Smooth muscle cell (in vitro differentiated cells): ENCODE measurements around the gene UBE2H. TPM values are rescaled to one million over a fixed set of nuclear protein-coding genes. Genes with fewer than 3 reads are reported as not detected.

Experiments
- DNase-seq: peaks from one replicate; lab custom pipeline; 2025; ENCODE audit not compliant: unreplicated experiment; lab: John Stamatoyannopoulos, UW
- H2AFZ ChIP-seq: fragments of 200-600 bp; sonication (generic); 2 replicates; pipeline ENCODE4 v1.6.0; 2016; ENCODE audit warnings: antibody characterized with exemption, low read depth, mild to moderate bottlenecking
- H3F3A ChIP-seq: fragments of 200-600 bp; sonication (generic); 2 replicates; pipeline ENCODE4 v1.6.0; 2017; ENCODE audit warnings: antibody characterized with exemption, low read depth
- H3K27ac ChIP-seq: fragments of 200-600 bp; sonication (generic); 2 replicates; pipeline ENCODE4 v1.5.1; 2016; ENCODE audit warnings: low read depth, mild to moderate bottlenecking
- H3K27me3 ChIP-seq: fragments of 200-600 bp; sonication (generic); 2 replicates; pipeline ENCODE4 v1.6.1; 2016; ENCODE audit warnings: low read depth, mild to moderate bottlenecking
- H3K36me3 ChIP-seq: fragments of 200-600 bp; sonication (generic); 2 replicates; pipeline ENCODE4 v1.5.1; 2016; ENCODE audit warnings: low read depth
- H3K4me1 ChIP-seq: fragments of 200-600 bp; sonication (generic); 2 replicates; pipeline ENCODE4 v1.5.1; 2016; ENCODE audit warnings: low read depth
- H3K4me2 ChIP-seq: fragments of 200-600 bp; sonication (generic); 2 replicates; pipeline ENCODE4 v1.6.0; 2016; ENCODE audit warnings: mild to moderate bottlenecking
- H3K4me3 ChIP-seq: fragments of 200-600 bp; sonication (generic); 2 replicates; pipeline ENCODE4 v1.5.1; 2016; ENCODE audit warnings: mild to moderate bottlenecking
- H3K79me2 ChIP-seq: fragments of 200-600 bp; sonication (generic); 2 replicates; pipeline ENCODE4 v1.6.0; 2016; ENCODE audit warnings: low read depth, mild to moderate bottlenecking
- H3K9ac ChIP-seq: fragments of 200-600 bp; sonication (generic); 2 replicates; pipeline ENCODE4 v1.6.0; 2016; ENCODE audit warnings: low read depth
- H3K9me3 ChIP-seq: fragments of 200-600 bp; sonication (generic); replicated peaks from 2 replicates; pipeline ENCODE4 v1.5.1; 2016; ENCODE audit warnings: low read depth
- H4K20me1 ChIP-seq: fragments of 200-600 bp; sonication (generic); 2 replicates; pipeline ENCODE4 v1.6.0; 2016; ENCODE audit warnings: low read depth
- CTCF ChIP-seq: fragments of 200-600 bp; sonication (generic); IDR thresholded peaks from 2 replicates; pipeline ENCODE4 v1.5.1; 2017; ENCODE audit warnings: borderline replicate concordance, mild to moderate bottlenecking, antibody characterized with exemption; ENCODE audit not compliant: insufficient read depth, poor library complexity, severe bottlenecking
- WGBS: methylation state at CpG from one replicate; pipeline ENCODE4 v1.1.7; 2016; ENCODE audit warnings: low lambda C conversion rate; 5-methylcytosine and 5-hydroxymethylcytosine counted together
- polyA plus RNA-seq: library from polyadenylated mRNA; unstranded; fragments of >200 nt; fragmentation: Nextera tagmentation; extraction: Ambion mirVana; gene quantifications from 2 replicates; pipeline ENCODE4 v1.2.1, GENCODE V29; 2016
- total RNA-seq: library from RNA; depleted of rRNA; stranded (reverse); fragments of >200 nt; gene quantifications from 2 replicates; pipeline ENCODE4 v1.2.3, GENCODE V29; 2014

UBE2H gene
- total and polyA plus RNA-seq, 2 experiments from 2014 or later: 66.1 to 94.5 TPM

DNA sequence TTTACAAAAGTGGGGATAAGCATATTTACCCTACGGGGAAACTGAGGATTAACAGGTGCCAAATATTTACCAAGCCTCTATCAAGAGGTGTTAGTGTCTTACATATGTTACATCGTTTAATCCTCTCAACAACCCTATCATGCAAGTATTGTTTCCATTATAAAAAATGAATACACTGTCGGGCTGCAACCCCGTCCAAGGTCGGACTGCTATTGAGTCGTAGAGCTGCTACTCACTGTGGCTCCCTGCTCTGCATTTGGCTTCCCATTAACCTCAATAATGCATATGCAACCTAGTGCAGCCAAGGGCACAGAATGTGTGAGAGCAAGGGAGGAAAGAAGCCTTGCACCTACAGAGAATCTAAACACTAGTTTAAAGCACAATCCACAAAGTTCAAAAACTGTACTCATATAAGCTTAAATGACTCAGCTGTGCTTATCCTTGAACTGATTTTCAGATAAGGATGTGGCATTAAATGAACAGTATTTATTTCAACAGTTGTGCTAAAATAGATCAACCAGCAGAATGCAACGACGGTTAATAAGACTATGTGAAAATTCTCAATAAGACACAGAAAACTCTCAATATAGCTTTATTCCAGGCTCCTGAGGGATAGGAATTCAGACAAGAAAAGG lies 49.9 kb downstream of the UBE2H start:
- no peak overlapping the region for H3K9ac ChIP-seq
- no peak overlapping the region for H3K27ac ChIP-seq
- H4K20me1 ChIP-seq: peaks cover 100% of the 10 kb centered on the region

DNA sequence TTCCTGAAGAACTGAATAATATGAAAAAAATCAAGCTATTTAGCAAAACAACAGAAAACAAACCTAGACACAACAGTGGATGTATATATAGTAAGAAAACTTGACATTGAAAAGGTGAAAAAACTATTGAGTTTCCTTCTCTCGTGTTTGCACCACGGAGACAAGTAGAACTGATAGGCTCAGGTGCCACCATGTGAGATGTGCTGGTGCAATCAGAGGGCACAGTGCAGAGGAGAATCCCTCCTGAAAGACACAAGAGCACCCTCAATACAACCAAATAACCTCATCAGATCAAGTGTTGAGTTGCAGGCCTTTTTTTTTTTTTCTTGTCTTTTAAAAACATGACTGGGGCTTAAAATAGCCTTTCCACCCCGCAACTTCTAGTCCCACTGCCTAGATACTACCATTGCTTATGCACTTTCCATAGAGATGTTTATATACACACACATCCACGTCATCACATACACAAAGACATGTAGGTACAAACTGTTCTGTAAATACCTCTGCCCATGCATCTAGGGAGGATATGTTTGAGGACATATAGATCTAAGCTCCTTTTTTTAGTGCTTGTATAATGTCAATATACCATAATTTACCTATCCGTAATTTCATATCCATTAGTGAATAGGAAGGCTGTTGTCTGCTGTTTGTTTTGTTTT lies 54.1 kb downstream of the UBE2H start:
- H3K79me2 ChIP-seq: peaks cover 83% of the 10 kb centered on the region
- DNase-seq: no peak
- no peak for TF ChIP-seq CTCF
- H3F3A ChIP-seq: peaks cover 7% of the 10 kb centered on the region
- H3K4me1 ChIP-seq: no peaks in the 10 kb centered on the region
- H3K9ac ChIP-seq: no peak overlapping the region
- no peak overlapping the region for H3K4me3 ChIP-seq
- WGBS: 94% methylated on average over 5 of the region's 5 CpGs
- no peak overlapping the region for H2AFZ ChIP-seq
- H3K27ac ChIP-seq: no peak overlapping the region
- no peaks in the 10 kb centered on the region for H3K27me3 ChIP-seq
- H3K4me2 ChIP-seq: no peak overlapping the region
- no peaks in the 10 kb centered on the region for H3K9me3 ChIP-seq
- no peaks in the 10 kb centered on the region for H3K36me3 ChIP-seq
- peaks cover 100% of the 10 kb centered on the region for H4K20me1 ChIP-seq

More for the DNA sequence above, 49.9 kb downstream of the UBE2H start:
- H3K4me3 ChIP-seq: no peak overlapping the region
- WGBS: 89% methylated on average over 8 of the region's 8 CpGs
- no peak for DNase-seq
- no peaks in the 10 kb centered on the region for H3K27me3 ChIP-seq
- H3K36me3 ChIP-seq: no peaks in the 10 kb centered on the region
- TF ChIP-seq CTCF: no peak
- H2AFZ ChIP-seq: no peak overlapping the region
- no peaks in the 10 kb centered on the region for H3F3A ChIP-seq
- no peaks in the 10 kb centered on the region for H3K9me3 ChIP-seq
- H3K4me1 ChIP-seq: no peaks in the 10 kb centered on the region
- H3K79me2 ChIP-seq: peaks cover 87% of the 10 kb centered on the region
- no peak overlapping the region for H3K4me2 ChIP-seq

DNA sequence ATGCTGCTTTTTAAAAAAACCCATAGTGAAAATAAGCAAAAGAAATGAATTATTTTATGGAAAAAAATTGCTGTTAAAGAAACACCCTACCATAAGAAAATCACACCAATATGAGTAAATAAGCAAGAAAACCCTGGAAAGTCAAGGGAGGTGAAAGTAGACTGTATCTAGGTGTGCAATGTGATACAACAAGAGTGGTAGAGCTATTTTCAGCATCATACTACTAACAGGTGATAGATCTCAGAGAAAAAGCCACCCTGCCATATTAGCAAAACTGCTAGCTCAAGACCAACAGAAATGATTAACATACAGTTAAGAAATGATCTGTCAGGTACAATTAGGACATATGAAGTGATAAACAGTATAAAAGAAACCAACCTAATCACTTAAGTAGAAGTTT lies 54.8 kb downstream of the UBE2H start:
- peaks cover 87% of the 10 kb centered on the region for H3K79me2 ChIP-seq

More for the DNA sequence above, 54.8 kb downstream of the UBE2H start:
- Histone ChIP-seq H3K4me3 (no peak overlapping the region), H3K27ac (no peak overlapping the region), H3K27me3 (no peaks in the 10 kb centered on the region), H3K4me2 (no peak overlapping the region), H3K4me1 (no peaks in the 10 kb centered on the region), H4K20me1 (peaks cover 100% of the 10 kb centered on the region), H3K36me3 (no peaks in the 10 kb centered on the region), H3K9ac (no peak overlapping the region), H2AFZ (no peak overlapping the region), H3K9me3 (no peaks in the 10 kb centered on the region), H3F3A (peaks cover 7% of the 10 kb centered on the region)
- no peak for TF ChIP-seq CTCF
- no peak for DNase-seq
